Central memory CD4-positive, alpha-beta T cell (primary cell): ENCODE measurements around the gene BTBD3.

Experiments
- DNase-seq: peaks from one replicate; pipeline ENCODE4 v3.0.0; 2022
- total RNA-seq, 3 experiments: gene quantifications; one replicate each; lab custom pipeline; 2026; lab: John Stamatoyannopoulos, UW

The BTBD3 gene
- 4.6 to 6.5 (median 4.7) reads per million in 3 experiments for total RNA-seq

GRCh38 chr20:11917663-11918062 lies at the start of gene BTBD3:
TSS of gene BTBD3 (plus strand) at chr20:11917893. CDS start at chr20:11918276, 383 bp downstream.
- DNase-seq: no peak

- DNase-seq: no peak
Observed at GRCh38 chr20:11869641-11870040, 48.1 kb upstream of the BTBD3 start.

- no peak for DNase-seq
Observed at GRCh38 chr20:11870411-11870810, 47.3 kb upstream of the BTBD3 start.

GRCh38 chr20:11876555-11876954 lies 41.1 kb upstream of the BTBD3 start:
- DNase-seq: no peak

- DNase-seq: no peak
Observed at GRCh38 chr20:11880680-11881079, 37.0 kb upstream of the BTBD3 start.

GRCh38 chr20:11881449-11881848 lies 36.2 kb upstream of the BTBD3 start:
- no peak for DNase-seq

- DNase-seq: no peak
Observed at GRCh38 chr20:11882651-11883050, 35.0 kb upstream of the BTBD3 start.

- no peak for DNase-seq
Observed at GRCh38 chr20:11888648-11889047, 29.0 kb upstream of the BTBD3 start.

GRCh38 chr20:11890331-11891076 lies 27.2 kb upstream of the BTBD3 start:
- peak; percentile 5 for DNase-seq

- no peak for DNase-seq
Observed at GRCh38 chr20:11891077-11891775, 26.5 kb upstream of the BTBD3 start.

- peak; percentile 12 for DNase-seq
Observed at GRCh38 chr20:11891776-11892545, 25.7 kb upstream of the BTBD3 start.

GRCh38 chr20:11894062-11894461 lies 23.6 kb upstream of the BTBD3 start:
- no peak for DNase-seq

GRCh38 chr20:11895861-11896387 lies 21.8 kb upstream of the BTBD3 start:
- no peak for DNase-seq

- DNase-seq: no peak
Observed at GRCh38 chr20:11901127-11901526, 16.6 kb upstream of the BTBD3 start.

GRCh38 chr20:11902285-11902697 lies 15.4 kb upstream of the BTBD3 start:
- DNase-seq: no peak

GRCh38 chr20:11905460-11906179 lies 12.1 kb upstream of the BTBD3 start:
- no peak for DNase-seq

- no peak for DNase-seq
Observed at GRCh38 chr20:11906626-11907480, 10.8 kb upstream of the BTBD3 start.

GRCh38 chr20:11907621-11908020 lies 10.1 kb upstream of the BTBD3 start:
- DNase-seq: no peak

GRCh38 chr20:11912013-11912658 lies 5.6 kb upstream of the BTBD3 start:
- DNase-seq: no peak

- no peak for DNase-seq
Observed at GRCh38 chr20:11912659-11913415, 4.9 kb upstream of the BTBD3 start.
